SK-N-SH (cell line): ENCODE results near the gene HK3. TPM values are rescaled to one million over a fixed set of nuclear protein-coding genes. Genes with fewer than 3 reads are reported as not detected.

Source experiments
- CTCF ChIA-PET: fragments of 300-600, 350-600 bp; formaldehyde crosslinking; extraction: SDS; loops from one replicate; lab custom pipeline; 2021; lab: Yijun Ruan, JAX
- POLR2A ChIA-PET: fragments of 350-600 bp; sonication (Branson Sonifier 250); formaldehyde crosslinking; extraction: SDS; loops from one replicate; lab custom pipeline; 2020; ENCODE audit warnings: antibody characterized with exemption, inconsistent platforms; lab: Yijun Ruan, JAX
- DNase-seq: peaks from one replicate; pipeline ENCODE4 v3.0.0; 2012
- H2AFZ ChIP-seq: fragments of 200-600 bp; sonication (generic); 2 replicates; pipeline ENCODE4 v1.8.1; 2016; ENCODE audit warnings: antibody characterized with exemption, mild to moderate bottlenecking, low read depth
- H3F3A ChIP-seq: fragments of 200-600 bp; sonication (generic); replicated peaks from 2 replicates; pipeline ENCODE3; 2016; ENCODE audit warnings: antibody characterized with exemption, mild to moderate bottlenecking; ENCODE audit not compliant: insufficient read depth
- H3K27ac ChIP-seq, 2 experiments: fragments of 200-500 bp in 1 of 2; fragments of 200-600 bp in 1 of 2; sonication (Bioruptor generic) in 1 of 2; sonication (generic), shearing (Covaris generic) in 1 of 2; 2 replicates each; pipeline versions ENCODE4 v1.5.1 to v1.6.1; 2014 to 2016; ENCODE audit warnings: low read depth in 2 of 2, inconsistent platforms in 1 of 2, low read length in 1 of 2, mild to moderate bottlenecking in 1 of 2, mixed read lengths in 1 of 2
- H3K27me3 ChIP-seq: fragments of 200-600 bp; sonication (generic), shearing (Covaris generic); 2 replicates; pipeline ENCODE4 v1.6.1; 2016; ENCODE audit warnings: mixed run types; ENCODE audit not compliant: insufficient read depth
- H3K36me3 ChIP-seq, 2 experiments: fragments of 200-500 bp in 1 of 2; fragments of 200-600 bp in 1 of 2; sonication (Bioruptor generic) in 1 of 2; sonication (generic) in 1 of 2; replicated peaks in 1 of 2; 2 replicates each; pipeline versions ENCODE3 to v1.5.1; 2014 to 2016; ENCODE audit warnings: low read length in 1 of 2, mild to moderate bottlenecking in 1 of 2; ENCODE audit not compliant: insufficient read depth in 2 of 2, control insufficient read depth in 1 of 2
- H3K4me1 ChIP-seq, 2 experiments: fragments of 200-500 bp in 1 of 2; fragments of 200-600 bp in 1 of 2; sonication (Bioruptor generic) in 1 of 2; sonication (generic), shearing (Covaris generic) in 1 of 2; 2 replicates each; pipeline versions ENCODE4 v1.5.1 to v1.6.1; 2014 to 2016; ENCODE audit warnings: low read depth in 1 of 2, low read length in 1 of 2, mixed run types in 1 of 2; ENCODE audit not compliant: insufficient read depth in 2 of 2, control insufficient read depth in 1 of 2
- H3K4me2 ChIP-seq: fragments of 200-600 bp; sonication (generic), shearing (Covaris generic); 2 replicates; pipeline ENCODE4 v1.6.1; 2017; ENCODE audit warnings: mixed run types
- H3K4me3 ChIP-seq, 2 experiments: fragments of 200-500 bp in 1 of 2; fragments of 200-600 bp in 1 of 2; sonication (Bioruptor generic) in 1 of 2; sonication (generic), shearing (Covaris generic) in 1 of 2; 2 replicates each; pipeline versions ENCODE4 v1.5.1 to v1.8.1; 2014 to 2016; ENCODE audit warnings: low read depth in 2 of 2, inconsistent platforms in 1 of 2, low read length in 1 of 2, mild to moderate bottlenecking in 1 of 2, mixed read lengths in 1 of 2, moderate library complexity in 1 of 2
- H3K79me2 ChIP-seq: fragments of 200-600 bp; sonication (generic); 2 replicates; pipeline ENCODE4 v1.8.1; 2017; ENCODE audit warnings: mild to moderate bottlenecking; ENCODE audit not compliant: insufficient read depth
- H3K9ac ChIP-seq: fragments of 200-600 bp; sonication (generic); 2 replicates; pipeline ENCODE4 v1.6.1; 2017; ENCODE audit warnings: mixed run types
- H3K9me2 ChIP-seq: fragments of 200-600 bp; sonication (generic); 2 replicates; pipeline ENCODE4 v1.6.1; 2017; ENCODE audit warnings: mixed run types
- H3K9me3 ChIP-seq: fragments of 200-600 bp; sonication (generic); 2 replicates; pipeline ENCODE4 v1.6.1; 2017; ENCODE audit warnings: mixed run types, mild to moderate bottlenecking, moderate library complexity
- H4K20me1 ChIP-seq: fragments of 200-600 bp; sonication (generic); 2 replicates; pipeline ENCODE4 v1.6.1; 2017; ENCODE audit warnings: mild to moderate bottlenecking, mixed run types; ENCODE audit not compliant: insufficient read depth
- EP300 ChIP-seq, 2 experiments: IDR thresholded peaks; 2 replicates each; pipeline versions ENCODE4 v1.4.0 to v1.6.1; 2012; ENCODE audit warnings: borderline replicate concordance in 1 of 2, low read depth in 1 of 2, low read length in 1 of 2
- NFIC ChIP-seq: IDR thresholded peaks from 2 replicates; pipeline ENCODE4 v1.4.0; 2012; ENCODE audit warnings: borderline replicate concordance
- RCOR1 ChIP-seq: fragments of 150-350 bp; IDR thresholded peaks from 2 replicates; pipeline ENCODE4 v1.6.1; 2017; ENCODE audit warnings: antibody characterized with exemption, low read length
- RXRA ChIP-seq: IDR thresholded peaks from 2 replicates; pipeline ENCODE4 v1.4.0; 2012; ENCODE audit warnings: low read depth, mild to moderate bottlenecking, borderline replicate concordance
- SMC3 ChIP-seq: IDR thresholded peaks from 2 replicates; pipeline ENCODE4 v1.6.1; 2012; ENCODE audit warnings: low read depth, low read length, improper control_type of control experiment
- TAF1 ChIP-seq: IDR thresholded peaks from 2 replicates; pipeline ENCODE4 v1.6.1; 2012; ENCODE audit warnings: low read depth, mild to moderate bottlenecking, low read length, moderate library complexity, borderline replicate concordance
- TCF12 ChIP-seq: IDR thresholded peaks from 2 replicates; pipeline ENCODE4 v1.4.0; 2012
- TEAD4 ChIP-seq: IDR thresholded peaks from 2 replicates; pipeline ENCODE4 v1.4.0; 2012; ENCODE audit warnings: mild to moderate bottlenecking, borderline replicate concordance; ENCODE audit not compliant: insufficient read depth
- WGBS: methylation state at CpG from one replicate; pipeline ENCODE4 v1.1.6; 2017; ENCODE audit warnings: low lambda C conversion rate; 5-methylcytosine and 5-hydroxymethylcytosine counted together
- polyA plus RNA-seq, 3 experiments: library from polyadenylated mRNA; depleted of rRNA; stranded (reverse); fragments of >200 nt; gene quantifications; 2 replicates each; pipeline ENCODE4 v1.2.3, GENCODE V29; 2012
- TF ChIP-seq, protein P1 (sequence below): IDR thresholded peaks from 2 replicates; pipeline ENCODE4 v1.6.1; 2012; ENCODE audit warnings: mild to moderate bottlenecking, low read depth, low read length, moderate library complexity
- TF ChIP-seq, protein P2 (sequence below): IDR thresholded peaks from 2 replicates; pipeline ENCODE4; 2012

HK3 gene
- polyA plus RNA-seq, 1 of the 3 experiments (the other 2 are of a cell fraction): 0.02 TPM

DNA sequence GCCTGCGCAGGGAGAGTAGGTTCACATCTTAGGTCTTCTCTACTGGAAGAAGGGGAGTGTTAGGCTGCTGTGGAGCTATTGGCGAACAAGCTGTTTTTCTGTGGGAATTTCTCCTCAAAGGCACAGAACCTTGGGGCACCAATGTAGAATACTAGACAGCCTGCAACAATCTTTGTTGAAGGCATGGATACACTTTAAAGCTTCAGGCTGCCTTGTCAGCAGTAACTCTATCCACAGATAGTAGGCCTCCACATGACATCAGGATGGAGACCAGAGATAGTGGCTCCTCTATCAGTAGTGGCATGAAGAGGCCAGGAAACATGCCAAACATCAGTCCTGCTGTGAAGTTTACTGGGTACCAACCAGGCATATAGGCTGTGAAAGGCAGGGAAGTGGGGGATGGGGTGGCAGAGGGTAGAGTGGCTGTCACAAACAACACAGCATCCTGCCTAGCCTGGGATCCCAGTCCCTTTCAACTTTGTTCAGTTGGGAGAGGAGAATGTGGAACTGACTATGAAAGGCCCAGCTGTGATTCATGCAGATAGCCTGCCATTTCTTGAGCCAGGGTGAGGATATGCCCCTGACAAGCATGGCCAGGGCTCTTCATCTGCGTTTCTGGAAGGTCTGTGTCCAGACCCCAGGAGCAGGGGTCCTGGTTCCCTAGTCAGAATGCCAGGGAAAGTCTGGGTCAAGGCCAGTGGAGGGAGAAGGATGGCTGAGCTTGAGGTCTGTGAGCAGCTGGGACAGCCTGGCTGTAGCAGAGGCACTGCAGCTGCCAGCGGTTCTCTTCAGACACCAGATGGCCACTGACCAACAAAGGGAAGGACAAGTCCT lies 1.0 kb upstream of the HK3 start (continued):
- TF ChIP-seq RCOR1: no peak

DNA sequence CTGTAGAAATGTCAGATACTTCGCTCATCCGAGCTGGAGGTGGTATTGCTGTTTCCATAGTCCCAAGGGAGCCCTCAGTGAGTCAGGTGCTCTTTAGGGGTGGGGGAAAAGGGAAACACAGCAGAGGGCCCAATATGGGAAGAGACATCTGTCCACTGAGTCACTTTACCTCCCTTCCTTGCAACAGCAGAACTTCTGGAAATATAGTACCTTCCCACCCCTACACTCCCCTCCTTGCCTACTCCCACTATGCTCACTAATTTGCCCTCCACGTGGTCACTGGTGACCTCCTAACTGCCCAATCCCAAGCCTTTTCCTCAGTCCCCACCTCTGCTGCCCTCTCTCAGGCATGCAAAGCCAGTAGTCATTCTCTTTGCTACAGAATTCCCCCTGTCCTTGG lies 1.9 kb downstream of the HK3 start:
- H3K4me1 ChIP-seq: peaks cover 0 to 17% of the 10 kb centered on the region in 2 experiments; a peak in 1 of 4 replicates
- H3K27ac ChIP-seq: no peak overlapping the region
- CTCF ChIA-PET: interaction anchor here (0.8 to 1.4 kb wide), 2 partner anchors 61 to 236 kb away, joined by 3 to 4 read pairs; no protein-coding TSS in a partner anchor
- H3K9me2 ChIP-seq: no peaks in the 10 kb centered on the region
- H3K4me3 ChIP-seq: no peak overlapping the region
- no peaks in the 10 kb centered on the region for H3F3A ChIP-seq
- no peak for TF ChIP-seq TCF12
- no peak for TF ChIP-seq TEAD4
- no peak for TF ChIP-seq EP300 (IDR thresholded peaks at IDR 0.05; ENCODE audit: borderline replicate concordance in 1 of 2, low read depth in 1 of 2, low read length in 1 of 2)
- TF ChIP-seq SMC3: no peak
- TF ChIP-seq, protein P1, sequence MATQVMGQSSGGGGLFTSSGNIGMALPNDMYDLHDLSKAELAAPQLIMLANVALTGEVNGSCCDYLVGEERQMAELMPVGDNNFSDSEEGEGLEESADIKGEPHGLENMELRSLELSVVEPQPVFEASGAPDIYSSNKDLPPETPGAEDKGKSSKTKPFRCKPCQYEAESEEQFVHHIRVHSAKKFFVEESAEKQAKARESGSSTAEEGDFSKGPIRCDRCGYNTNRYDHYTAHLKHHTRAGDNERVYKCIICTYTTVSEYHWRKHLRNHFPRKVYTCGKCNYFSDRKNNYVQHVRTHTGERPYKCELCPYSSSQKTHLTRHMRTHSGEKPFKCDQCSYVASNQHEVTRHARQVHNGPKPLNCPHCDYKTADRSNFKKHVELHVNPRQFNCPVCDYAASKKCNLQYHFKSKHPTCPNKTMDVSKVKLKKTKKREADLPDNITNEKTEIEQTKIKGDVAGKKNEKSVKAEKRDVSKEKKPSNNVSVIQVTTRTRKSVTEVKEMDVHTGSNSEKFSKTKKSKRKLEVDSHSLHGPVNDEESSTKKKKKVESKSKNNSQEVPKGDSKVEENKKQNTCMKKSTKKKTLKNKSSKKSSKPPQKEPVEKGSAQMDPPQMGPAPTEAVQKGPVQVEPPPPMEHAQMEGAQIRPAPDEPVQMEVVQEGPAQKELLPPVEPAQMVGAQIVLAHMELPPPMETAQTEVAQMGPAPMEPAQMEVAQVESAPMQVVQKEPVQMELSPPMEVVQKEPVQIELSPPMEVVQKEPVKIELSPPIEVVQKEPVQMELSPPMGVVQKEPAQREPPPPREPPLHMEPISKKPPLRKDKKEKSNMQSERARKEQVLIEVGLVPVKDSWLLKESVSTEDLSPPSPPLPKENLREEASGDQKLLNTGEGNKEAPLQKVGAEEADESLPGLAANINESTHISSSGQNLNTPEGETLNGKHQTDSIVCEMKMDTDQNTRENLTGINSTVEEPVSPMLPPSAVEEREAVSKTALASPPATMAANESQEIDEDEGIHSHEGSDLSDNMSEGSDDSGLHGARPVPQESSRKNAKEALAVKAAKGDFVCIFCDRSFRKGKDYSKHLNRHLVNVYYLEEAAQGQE: no peak
- TF ChIP-seq, protein P2, sequence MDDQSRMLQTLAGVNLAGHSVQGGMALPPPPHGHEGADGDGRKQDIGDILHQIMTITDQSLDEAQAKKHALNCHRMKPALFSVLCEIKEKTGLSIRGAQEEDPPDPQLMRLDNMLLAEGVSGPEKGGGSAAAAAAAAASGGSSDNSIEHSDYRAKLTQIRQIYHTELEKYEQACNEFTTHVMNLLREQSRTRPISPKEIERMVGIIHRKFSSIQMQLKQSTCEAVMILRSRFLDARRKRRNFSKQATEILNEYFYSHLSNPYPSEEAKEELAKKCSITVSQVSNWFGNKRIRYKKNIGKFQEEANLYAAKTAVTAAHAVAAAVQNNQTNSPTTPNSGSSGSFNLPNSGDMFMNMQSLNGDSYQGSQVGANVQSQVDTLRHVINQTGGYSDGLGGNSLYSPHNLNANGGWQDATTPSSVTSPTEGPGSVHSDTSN: no peak
- TF ChIP-seq RXRA: no peak
- no peak for TF ChIP-seq NFIC
- TF ChIP-seq TAF1: no peak
- H3K4me2 ChIP-seq: no peak overlapping the region
- no peaks in the 10 kb centered on the region for H3K9me3 ChIP-seq
- 74% methylated on average over 3 of the region's 3 CpGs for WGBS
- POLR2A ChIA-PET: no interaction called here
- no peak overlapping the region for H3K9ac ChIP-seq
- no peak for DNase-seq
- no peaks in the 10 kb centered on the region for H4K20me1 ChIP-seq
- peaks cover 6% of the 10 kb centered on the region; the same call in 1 of the 2 replicates for H3K27me3 ChIP-seq
- no peaks in the 10 kb centered on the region for H3K79me2 ChIP-seq
- no peak overlapping the region for H2AFZ ChIP-seq
- peaks cover 3 to 11% of the 10 kb centered on the region in 2 experiments for H3K36me3 ChIP-seq
